KMS-11 (cell line): ENCODE results near the gene ADAMTS6.
"Not testable (repeated sequence)": the region's sequence is repeated elsewhere in the genome, so short reads cannot be mapped to it uniquely, and the experiment has no call there.

Experiments used
- H2AFZ ChIP-seq: fragments of 200-600 bp; sonication (generic); 2 replicates; pipeline ENCODE4 v1.6.1; 2016; ENCODE audit warnings: antibody characterized with exemption, mixed run types, low read depth
- H3K27ac ChIP-seq: fragments of 200-600 bp; sonication (generic); 2 replicates; pipeline ENCODE4 v1.6.1; 2016; ENCODE audit warnings: mild to moderate bottlenecking, mixed run types
- H3K27me3 ChIP-seq: fragments of 200-600 bp; sonication (generic); 2 replicates; pipeline ENCODE4 v1.6.1; 2017; ENCODE audit warnings: mild to moderate bottlenecking, low read depth, mixed run types, moderate library complexity; ENCODE audit not compliant: insufficient read depth
- H3K36me3 ChIP-seq: fragments of 200-600 bp; sonication (generic); 2 replicates; pipeline ENCODE4 v1.6.1; 2017; ENCODE audit warnings: mild to moderate bottlenecking, mixed run types; ENCODE audit not compliant: insufficient read depth
- H3K4me1 ChIP-seq: fragments of 200-600 bp; sonication (generic); 2 replicates; pipeline ENCODE4 v1.6.1; 2016; ENCODE audit warnings: mild to moderate bottlenecking, low read depth, mixed run types; ENCODE audit not compliant: poor library complexity, severe bottlenecking
- H3K4me2 ChIP-seq: fragments of 200-600 bp; sonication (generic); 2 replicates; pipeline ENCODE4 v1.7.0; 2016; ENCODE audit warnings: mild to moderate bottlenecking, mixed run types
- H3K4me3 ChIP-seq: fragments of 200-600 bp; sonication (generic); IDR thresholded peaks from 2 replicates; pipeline ENCODE4 v1.6.1; 2017; ENCODE audit warnings: low read depth, low read length, mixed read lengths; ENCODE audit not compliant: insufficient read depth
- H3K79me2 ChIP-seq: fragments of 200-600 bp; sonication (generic); 2 replicates; pipeline ENCODE4 v1.6.1; 2016; ENCODE audit warnings: low read depth, mixed run types; ENCODE audit not compliant: insufficient read depth
- H3K9ac ChIP-seq: fragments of 200-600 bp; sonication (generic); 2 replicates; pipeline ENCODE4 v1.6.1; 2016; ENCODE audit warnings: mild to moderate bottlenecking, mixed run types
- H4K20me1 ChIP-seq: fragments of 200-600 bp; sonication (generic); 2 replicates; pipeline ENCODE4 v1.6.1; 2016; ENCODE audit warnings: mild to moderate bottlenecking, mixed run types; ENCODE audit not compliant: insufficient read depth
- TF ChIP-seq, protein P1 (sequence below): fragments of 200-600 bp; sonication (generic); conservative IDR thresholded peaks from 2 replicates; pipeline ENCODE4 v1.6.1; 2017; ENCODE audit warnings: low read depth, mild to moderate bottlenecking, antibody characterized with exemption, low read length, moderate library complexity, mixed read lengths

The ADAMTS6 gene

DNA sequence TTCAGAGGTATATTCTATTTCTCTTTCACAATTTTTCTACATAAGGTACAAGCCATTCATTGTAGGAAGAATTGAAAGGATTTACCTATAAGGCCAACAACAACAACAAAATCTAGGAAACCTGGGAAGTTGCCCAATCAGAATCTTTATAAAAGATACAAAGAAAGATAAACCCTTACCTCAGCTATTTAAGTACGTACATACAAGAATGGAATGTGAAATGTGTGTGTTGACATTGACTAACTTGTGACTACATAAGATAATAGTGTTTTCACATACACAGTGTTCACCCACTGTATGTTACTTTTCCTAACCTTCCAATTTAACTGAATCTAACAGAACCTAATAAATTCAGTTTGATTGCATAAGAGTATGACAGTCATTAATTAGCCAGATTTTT is 154.1 kb downstream of the ADAMTS6 start:
- no peak overlapping the region for H3K4me2 ChIP-seq
- H3K27ac ChIP-seq: no peak overlapping the region; the same call in 1 of the 2 replicates
- no peaks in the 10 kb centered on the region for H3K27me3 ChIP-seq
- H3K9ac ChIP-seq: no peak overlapping the region
- no peak overlapping the region for H3K4me3 ChIP-seq
- no peak overlapping the region for H2AFZ ChIP-seq
- no peaks in the 10 kb centered on the region for H3K79me2 ChIP-seq
- no peaks in the 10 kb centered on the region for H3K36me3 ChIP-seq
- TF ChIP-seq, protein P1, sequence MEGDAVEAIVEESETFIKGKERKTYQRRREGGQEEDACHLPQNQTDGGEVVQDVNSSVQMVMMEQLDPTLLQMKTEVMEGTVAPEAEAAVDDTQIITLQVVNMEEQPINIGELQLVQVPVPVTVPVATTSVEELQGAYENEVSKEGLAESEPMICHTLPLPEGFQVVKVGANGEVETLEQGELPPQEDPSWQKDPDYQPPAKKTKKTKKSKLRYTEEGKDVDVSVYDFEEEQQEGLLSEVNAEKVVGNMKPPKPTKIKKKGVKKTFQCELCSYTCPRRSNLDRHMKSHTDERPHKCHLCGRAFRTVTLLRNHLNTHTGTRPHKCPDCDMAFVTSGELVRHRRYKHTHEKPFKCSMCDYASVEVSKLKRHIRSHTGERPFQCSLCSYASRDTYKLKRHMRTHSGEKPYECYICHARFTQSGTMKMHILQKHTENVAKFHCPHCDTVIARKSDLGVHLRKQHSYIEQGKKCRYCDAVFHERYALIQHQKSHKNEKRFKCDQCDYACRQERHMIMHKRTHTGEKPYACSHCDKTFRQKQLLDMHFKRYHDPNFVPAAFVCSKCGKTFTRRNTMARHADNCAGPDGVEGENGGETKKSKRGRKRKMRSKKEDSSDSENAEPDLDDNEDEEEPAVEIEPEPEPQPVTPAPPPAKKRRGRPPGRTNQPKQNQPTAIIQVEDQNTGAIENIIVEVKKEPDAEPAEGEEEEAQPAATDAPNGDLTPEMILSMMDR: no peak
- no peaks in the 10 kb centered on the region for H3K4me1 ChIP-seq
- H4K20me1 ChIP-seq: no peaks in the 10 kb centered on the region

DNA sequence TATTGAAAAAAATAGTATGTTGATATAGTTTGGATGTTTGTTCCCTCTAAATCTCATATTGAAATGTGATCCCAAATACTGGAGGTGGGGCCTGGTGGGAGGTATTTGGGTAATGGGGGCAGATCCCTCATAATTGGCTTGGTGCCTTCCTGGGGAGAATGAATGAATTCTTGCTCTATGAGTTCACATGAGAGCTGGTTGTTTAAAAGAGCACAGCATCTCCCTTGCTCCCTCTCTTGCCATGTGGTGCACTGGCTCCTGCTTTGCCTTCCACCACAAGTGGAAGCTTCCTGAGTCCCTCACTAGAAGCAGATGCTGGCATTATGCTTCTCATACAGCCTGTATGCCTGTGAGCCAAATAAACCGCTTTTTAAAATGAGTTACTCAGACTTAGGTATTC is 154.8 kb downstream of the ADAMTS6 start:
- H3K36me3 ChIP-seq: no peaks in the 10 kb centered on the region
- no peaks in the 10 kb centered on the region for H3K4me1 ChIP-seq
- TF ChIP-seq, protein P1: no peak
- no peak overlapping the region for H2AFZ ChIP-seq
- no peaks in the 10 kb centered on the region for H3K27me3 ChIP-seq
- no peak overlapping the region for H3K27ac ChIP-seq
- no peak overlapping the region for H3K4me2 ChIP-seq
- H3K4me3 ChIP-seq: no peak overlapping the region
- no peak overlapping the region for H3K9ac ChIP-seq
- no peaks in the 10 kb centered on the region for H3K79me2 ChIP-seq
- H4K20me1 ChIP-seq: no peaks in the 10 kb centered on the region

GRCh38 chr5:65324226-65324625 is 157.5 kb downstream of the ADAMTS6 start:
- TF ChIP-seq, protein P1: no peak
- H3K27me3 ChIP-seq: no peaks in the 10 kb centered on the region

GRCh38 chr5:65320704-65321103 is 161.0 kb downstream of the ADAMTS6 start:
- not testable (repeated sequence) for H3K27me3 ChIP-seq, H3K79me2 ChIP-seq, H3K27ac ChIP-seq, H3K36me3 ChIP-seq, H4K20me1 ChIP-seq, H3K4me2 ChIP-seq, H3K4me3 ChIP-seq, H3K9ac ChIP-seq, H3K4me1 ChIP-seq, H2AFZ ChIP-seq

More at GRCh38 chr5:65324226-65324625, 157.5 kb downstream of the ADAMTS6 start:
- no peaks in the 10 kb centered on the region for H3K4me1 ChIP-seq
- H2AFZ ChIP-seq: no peak overlapping the region
- no peaks in the 10 kb centered on the region for H4K20me1 ChIP-seq
- H3K4me3 ChIP-seq: no peak overlapping the region
- no peaks in the 10 kb centered on the region for H3K36me3 ChIP-seq
- H3K4me2 ChIP-seq: no peak overlapping the region
- no peaks in the 10 kb centered on the region for H3K79me2 ChIP-seq
- no peak overlapping the region for H3K27ac ChIP-seq
- no peak overlapping the region for H3K9ac ChIP-seq

- Histone ChIP-seq H3K4me3 (no peak overlapping the region), H3K27me3 (no peaks in the 10 kb centered on the region), H3K9ac (no peak overlapping the region), H2AFZ (no peak overlapping the region), H3K4me2 (no peak overlapping the region), H4K20me1 (no peaks in the 10 kb centered on the region), H3K79me2 (no peaks in the 10 kb centered on the region), H3K27ac (no peak overlapping the region), H3K4me1 (no peaks in the 10 kb centered on the region), H3K36me3 (no peaks in the 10 kb centered on the region)
- TF ChIP-seq, protein P1: no peak
These were observed 161.5 kb downstream of the ADAMTS6 start for GRCh38 chr5:65320250-65320649.
